Subcutaneous abdominal adipose tissue (tissue), 5 donors: ENCODE data around the gene SMURF1.

Experiments used
- H3K27ac ChIP-seq: one replicate; pipeline ENCODE4 v1.7.0; 2013; ENCODE audit warnings: low read depth, mild to moderate bottlenecking, inconsistent platforms, low read length, moderate library complexity
- H3K27me3 ChIP-seq, 5 donors: one replicate each; pipeline ENCODE4 v1.7.0; 2013; ENCODE audit warnings: low read length in 5 of 5, inconsistent platforms in 1 of 5; ENCODE audit not compliant: control insufficient read depth in 5 of 5, insufficient read depth in 4 of 5
- H3K36me3 ChIP-seq, 5 donors: one replicate each; pipeline ENCODE4 v1.7.0; 2013; ENCODE audit warnings: low read length in 5 of 5; ENCODE audit not compliant: control insufficient read depth in 5 of 5, insufficient read depth in 5 of 5
- H3K4me1 ChIP-seq, 5 donors: one replicate each; pipeline ENCODE4 v1.7.0; 2013; ENCODE audit warnings: low read length in 5 of 5, mild to moderate bottlenecking in 3 of 5, moderate library complexity in 1 of 5; ENCODE audit not compliant: control insufficient read depth in 5 of 5, insufficient read depth in 5 of 5
- H3K4me3 ChIP-seq, 5 donors: one replicate each; pipeline ENCODE4 v1.7.0; 2013; ENCODE audit warnings: low read length in 5 of 5, low read depth in 1 of 5
- H3K9ac ChIP-seq, 5 donors: one replicate each; pipeline ENCODE4 v1.7.0; 2013; ENCODE audit warnings: low read length in 5 of 5, mild to moderate bottlenecking in 4 of 5, moderate library complexity in 3 of 5
- H3K9me3 ChIP-seq, 5 donors: one replicate each; pipeline ENCODE4 v1.7.0; 2013; ENCODE audit warnings: low read length in 5 of 5; ENCODE audit not compliant: control insufficient read depth in 5 of 5
- donor health status: healthy.
- donor health status: healthy.
- donor health status: healthy.
- donor health status: healthy.
- donor health status: healthy.

SMURF1 gene

DNA sequence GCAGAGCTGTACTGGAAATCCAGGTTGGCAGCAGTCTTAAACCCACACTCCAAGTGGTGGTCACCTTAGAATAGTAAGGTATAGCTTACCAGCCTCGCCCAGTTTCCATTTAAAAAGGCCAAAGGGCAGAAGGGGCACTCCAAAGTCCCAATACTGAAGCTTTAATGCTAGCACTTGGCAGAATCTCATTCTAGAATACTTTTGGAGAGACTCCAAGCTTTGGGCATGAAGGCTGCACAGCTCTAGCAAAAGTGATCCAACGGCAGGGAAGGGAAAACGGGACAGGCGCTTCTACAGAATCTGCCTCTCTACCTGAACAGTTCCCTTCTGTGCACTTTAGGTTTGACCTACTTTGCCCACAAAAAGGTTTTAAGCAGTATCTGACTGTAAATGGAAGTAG is 19.7 kb downstream of the SMURF1 start:
- no peaks in the 10 kb centered on the region for H3K36me3 ChIP-seq
- peak overlapping the region in 3 of 5 donors; percentile 2 to 35 (median 14) for H3K9ac ChIP-seq
- H3K27ac ChIP-seq: peak overlapping the region; percentile 90
- H3K27me3 ChIP-seq: no peaks in the 10 kb centered on the region
- peaks cover 0 to 3% (median 0%) of the 10 kb centered on the region in 5 donors for H3K9me3 ChIP-seq
- H3K4me3 ChIP-seq: peak overlapping the region in 2 of 5 donors; percentile 2 to 30
- peaks cover 7 to 78% (median 70%) of the 10 kb centered on the region in 5 donors for H3K4me1 ChIP-seq

DNA sequence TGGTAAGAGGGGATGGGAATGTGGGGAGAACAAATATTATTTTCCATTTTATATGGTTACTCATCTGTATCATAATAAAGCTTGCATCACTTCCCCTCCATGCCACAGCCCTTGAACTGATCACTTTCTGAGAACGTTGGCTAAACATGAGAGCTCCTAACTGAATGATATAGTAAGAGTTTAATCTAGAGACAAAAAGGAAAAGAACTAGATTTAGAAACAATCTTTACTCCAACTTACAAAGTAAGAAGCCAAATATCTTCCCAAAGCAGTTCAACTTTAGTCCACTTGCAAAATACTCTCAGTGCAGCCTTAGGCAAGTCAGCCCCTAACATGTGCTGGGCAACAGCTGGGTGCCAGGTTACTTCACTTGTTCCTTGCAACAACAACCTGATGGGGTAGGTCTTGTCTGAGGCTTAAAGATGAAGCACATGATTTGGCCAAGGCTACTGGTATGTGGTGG is 20.3 kb downstream of the SMURF1 start:
- Histone ChIP-seq H3K27ac (peak overlapping the region; percentile 90), H3K36me3 (no peaks in the 10 kb centered on the region), H3K4me1 (peaks cover 7 to 80% (median 75%) of the 10 kb centered on the region in 5 donors), H3K9ac (peak overlapping the region in 2 of 5 donors; percentile 2 to 35), H3K9me3 (peaks cover 0 to 3% (median 0%) of the 10 kb centered on the region in 5 donors), H3K4me3 (peak overlapping the region in 1 of 5 donors; percentile 2), H3K27me3 (no peaks in the 10 kb centered on the region)

GRCh38 chr7:99122762-99123161 is 21.1 kb downstream of the SMURF1 start:
- H3K9ac ChIP-seq: peak overlapping the region in 1 of 5 donors; percentile 24
- H3K9me3 ChIP-seq: peaks cover 0 to 3% (median 0%) of the 10 kb centered on the region in 5 donors
- no peaks in the 10 kb centered on the region for H3K27me3 ChIP-seq
- peaks cover 7 to 79% (median 74%) of the 10 kb centered on the region in 5 donors for H3K4me1 ChIP-seq
- no peak overlapping the region for H3K4me3 ChIP-seq
- peak overlapping the region; percentile 90 for H3K27ac ChIP-seq
- H3K36me3 ChIP-seq: no peaks in the 10 kb centered on the region

DNA sequence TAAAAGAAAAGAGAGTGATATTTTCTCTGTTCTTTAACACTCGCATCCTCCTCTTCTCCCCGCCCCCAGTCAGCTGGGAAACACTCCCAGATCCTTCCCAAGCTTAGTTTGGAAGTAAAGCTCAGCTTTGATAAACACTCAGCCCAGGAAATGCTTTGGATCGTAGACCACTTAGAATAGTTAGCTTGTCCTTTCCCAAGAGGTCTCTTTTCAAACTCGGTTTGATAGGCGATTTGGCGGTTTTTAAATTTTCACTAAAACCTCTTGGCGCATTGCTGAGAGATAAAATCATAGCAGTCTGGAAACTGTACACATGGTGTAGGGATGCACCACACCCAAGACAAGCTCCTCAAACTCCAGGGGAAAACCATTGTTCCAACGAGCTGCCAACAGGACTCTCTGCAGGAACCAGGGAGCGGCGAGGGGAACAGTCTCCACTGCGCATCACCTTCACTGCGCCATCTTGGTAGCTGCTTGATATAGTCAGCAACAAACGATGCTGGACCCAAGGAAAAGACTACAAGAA is 22.3 kb downstream of the SMURF1 start:
- Histone ChIP-seq H3K9me3 (peaks cover 0 to 3% (median 0%) of the 10 kb centered on the region in 5 donors), H3K9ac (peak overlapping the region in 1 of 5 donors; percentile 72), H3K4me1 (peaks cover 3 to 67% (median 62%) of the 10 kb centered on the region in 5 donors)

GRCh38 chr7:99120916-99121315 is 23.0 kb downstream of the SMURF1 start:
- Histone ChIP-seq H3K27ac (peak overlapping the region; percentile 84), H3K4me3 (no peak overlapping the region), H3K9ac (peak overlapping the region in 1 of 5 donors; percentile 72), H3K4me1 (peaks cover 3 to 67% (median 62%) of the 10 kb centered on the region in 5 donors), H3K36me3 (no peaks in the 10 kb centered on the region), H3K9me3 (peaks cover 0 to 3% (median 0%) of the 10 kb centered on the region in 5 donors), H3K27me3 (no peaks in the 10 kb centered on the region)

More for the DNA sequence above, 22.3 kb downstream of the SMURF1 start:
- Histone ChIP-seq H3K27me3 (no peaks in the 10 kb centered on the region), H3K36me3 (no peaks in the 10 kb centered on the region), H3K4me3 (peak overlapping the region in 1 of 5 donors; percentile 29), H3K27ac (peak overlapping the region; percentile 84)

DNA sequence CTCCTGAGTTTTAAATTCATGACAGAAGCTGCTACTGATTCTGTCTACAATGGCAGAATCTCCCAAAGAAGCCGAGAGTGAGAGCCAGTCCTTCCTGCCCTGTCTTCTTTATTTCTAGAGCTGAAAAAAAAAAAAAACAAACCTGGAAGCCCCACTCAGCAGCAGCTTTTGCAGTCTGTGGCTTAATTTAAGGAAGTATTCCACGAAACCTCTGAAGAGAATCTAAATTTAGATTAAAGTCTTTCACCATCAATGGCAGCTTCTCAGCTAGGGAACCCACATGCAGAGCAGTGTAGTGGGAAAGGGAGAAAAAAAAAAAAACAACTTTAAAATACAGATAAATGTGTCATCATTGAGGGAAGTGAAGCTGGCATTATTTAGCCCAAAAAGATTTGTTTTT is 23.4 kb downstream of the SMURF1 start:
- H3K27ac ChIP-seq: peak overlapping the region; percentile 84
- no peaks in the 10 kb centered on the region for H3K27me3 ChIP-seq
- H3K9ac ChIP-seq: peak overlapping the region in 2 of 5 donors; percentile 39 to 72
- H3K36me3 ChIP-seq: no peaks in the 10 kb centered on the region
- peaks cover 3 to 66% (median 61%) of the 10 kb centered on the region in 5 donors for H3K4me1 ChIP-seq
- H3K9me3 ChIP-seq: peaks cover 0 to 3% (median 0%) of the 10 kb centered on the region in 5 donors
- no peak overlapping the region for H3K4me3 ChIP-seq

GRCh38 chr7:99118077-99118476 is 25.8 kb downstream of the SMURF1 start:
- no peak overlapping the region for H3K27ac ChIP-seq
- H3K9ac ChIP-seq: no peak overlapping the region
- no peak overlapping the region for H3K4me3 ChIP-seq
- no peaks in the 10 kb centered on the region for H3K27me3 ChIP-seq
- peaks cover 3 to 49% (median 42%) of the 10 kb centered on the region in 5 donors for H3K4me1 ChIP-seq
- H3K36me3 ChIP-seq: no peaks in the 10 kb centered on the region
- peaks cover 0 to 3% (median 0%) of the 10 kb centered on the region in 5 donors for H3K9me3 ChIP-seq

DNA sequence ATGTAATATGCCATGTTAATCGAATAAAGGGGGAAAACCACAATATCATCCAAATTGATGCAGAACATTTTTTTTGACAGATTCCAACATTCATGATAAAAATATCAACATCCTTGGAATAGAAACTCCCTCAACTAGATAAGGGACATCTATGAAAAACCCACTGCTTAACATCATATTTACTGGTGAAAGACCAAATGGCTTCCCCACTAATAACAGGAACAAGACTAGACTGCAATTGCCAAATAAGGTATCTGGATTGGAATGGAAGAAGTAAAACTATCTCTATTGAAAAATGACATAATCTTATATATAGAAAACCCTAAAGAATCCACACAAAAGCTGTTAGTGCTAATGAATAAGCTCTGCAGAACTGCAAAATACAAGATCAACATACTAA is 27.8 kb downstream of the SMURF1 start:
- Histone ChIP-seq H3K4me3 (no peak overlapping the region), H3K27ac (no peak overlapping the region), H3K36me3 (no peaks in the 10 kb centered on the region), H3K9ac (no peak overlapping the region), H3K4me1 (peaks cover 2 to 39% (median 37%) of the 10 kb centered on the region in 5 donors), H3K9me3 (peaks cover 0 to 3% (median 0%) of the 10 kb centered on the region in 5 donors), H3K27me3 (no peaks in the 10 kb centered on the region)

DNA sequence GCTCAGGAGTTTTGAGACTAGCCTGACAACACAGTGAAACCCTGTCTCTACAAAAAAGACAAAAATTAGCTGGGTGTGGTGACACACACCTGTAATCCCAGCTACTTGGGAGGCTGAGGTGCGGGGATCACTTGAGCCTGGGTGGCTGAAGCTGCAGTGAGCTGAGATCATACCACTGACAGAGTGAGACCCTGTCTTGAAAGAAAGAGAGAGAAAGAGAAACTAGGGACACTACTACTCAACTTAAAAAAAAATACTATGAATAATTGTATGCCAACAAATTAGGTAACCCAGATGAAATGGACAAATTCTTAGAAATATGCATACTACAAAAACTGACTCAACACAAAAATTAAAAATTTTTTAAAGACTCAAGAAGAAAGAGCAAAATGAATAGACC is 28.5 kb downstream of the SMURF1 start:
- peak overlapping the region; percentile 29 for H3K27ac ChIP-seq
- H3K4me1 ChIP-seq: peaks cover 2 to 36% (median 32%) of the 10 kb centered on the region in 5 donors
- no peak overlapping the region for H3K4me3 ChIP-seq
- H3K27me3 ChIP-seq: no peaks in the 10 kb centered on the region
- H3K36me3 ChIP-seq: no peaks in the 10 kb centered on the region
- no peak overlapping the region for H3K9ac ChIP-seq
- H3K9me3 ChIP-seq: peaks cover 0 to 3% (median 0%) of the 10 kb centered on the region in 5 donors

GRCh38 chr7:99112979-99113378 is 30.9 kb downstream of the SMURF1 start:
- Histone ChIP-seq H3K9ac (no peak overlapping the region), H3K4me3 (no peak overlapping the region), H3K27me3 (no peaks in the 10 kb centered on the region), H3K36me3 (no peaks in the 10 kb centered on the region), H3K4me1 (peaks cover 5 to 39% (median 26%) of the 10 kb centered on the region in 5 donors), H3K9me3 (no peaks in the 10 kb centered on the region), H3K27ac (no peak overlapping the region)
